ENCODE measurements around the gene ASTN1. TPM values are rescaled to one million over a fixed set of nuclear protein-coding genes. Genes with fewer than 3 reads are reported as not detected.

ASTN1 gene
- total RNA-seq, 1 experiment from 2014 or later = not detected

DNA sequence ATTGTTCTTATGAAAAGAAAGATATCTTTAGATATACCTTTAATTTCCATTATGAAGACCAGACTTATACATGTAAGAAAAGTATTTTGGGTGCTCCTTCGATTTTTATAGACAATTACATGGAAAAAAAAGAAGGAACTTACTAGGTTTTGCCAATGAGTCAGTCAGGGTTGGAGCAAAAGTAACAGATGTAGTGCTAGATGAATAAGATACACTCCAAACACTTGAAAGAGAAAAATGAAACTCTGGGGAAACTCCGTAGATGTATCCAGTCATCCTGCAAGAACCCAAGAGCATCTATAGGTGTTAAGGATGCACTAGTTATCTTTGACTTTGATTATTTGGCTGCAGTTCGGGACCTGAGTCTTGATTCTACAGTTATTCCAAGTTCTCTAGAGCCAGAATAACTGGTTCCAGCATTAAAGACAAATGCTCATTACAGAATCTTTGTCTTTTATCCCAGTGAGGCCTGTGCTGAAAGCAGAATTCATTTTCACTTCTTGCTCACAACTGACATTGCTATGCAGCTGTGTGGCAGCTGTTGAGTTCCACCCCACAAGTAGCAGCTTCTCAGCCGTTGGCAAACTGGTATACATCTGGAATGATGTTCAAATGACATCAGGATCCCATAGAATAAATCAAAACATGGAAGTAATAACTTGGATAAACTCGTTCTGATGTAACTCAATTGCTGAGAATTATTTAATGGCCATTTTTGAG, 326.1 kb downstream of the ASTN1 start:
- no peaks in the 10 kb centered on the region for H3K36me3 ChIP-seq (ENCODE audit: low read depth, low read length)
- no peaks in the 10 kb centered on the region for H3K79me2 ChIP-seq (ENCODE audit: low read length)
- no peak overlapping the region for H2AFZ ChIP-seq (ENCODE audit: low read length)
- POLR2A ChIA-PET (ENCODE audit: unreplicated experiment) = no interaction called here
- no peak overlapping the region for H3K4me2 ChIP-seq (ENCODE audit: low read length)
- H3K27me3 ChIP-seq (ENCODE audit: low read length) = peaks cover 32% of the 10 kb centered on the region; the same call in 1 of the 2 replicates
- no peak for ATAC-seq
- H3K27ac ChIP-seq (ENCODE audit: low read length) = no peak overlapping the region
- DNase-seq = no peak
- H3K4me1 ChIP-seq (ENCODE audit: insufficient read depth, low read length) = no peaks in the 10 kb centered on the region
- no TSS peak for BruUV-seq (replicated peaks)
- no peak for TF ChIP-seq EZH2 (IDR thresholded peaks at IDR 0.05; ENCODE audit: low read length, unreplicated experiment)
- TF ChIP-seq EZH2phosphoT487 (IDR thresholded peaks at IDR 0.05; ENCODE audit: borderline replicate concordance, low read length) = no peak
- TF ChIP-seq CTCF (conservative IDR thresholded peaks at IDR 0.05; ENCODE audit: low read depth, low read length) = no peak
- no peaks in the 10 kb centered on the region for H3K9me3 ChIP-seq (ENCODE audit: low read length)
- intact Hi-C loops (cut with micrococcal nuclease) = no loop called here
- no peaks in the 10 kb centered on the region for H3K9me2 ChIP-seq (replicated peaks; ENCODE audit: low read length)
- no peak overlapping the region for H3K4me3 ChIP-seq (ENCODE audit: low read length)
- CTCF ChIA-PET = no interaction called here
- H3K9ac ChIP-seq (ENCODE audit: low read length) = no peak overlapping the region
- H4K20me1 ChIP-seq (ENCODE audit: low read length) = no peaks in the 10 kb centered on the region
- no peaks in the 10 kb centered on the region for H3F3A ChIP-seq (ENCODE audit: low read length, unreplicated experiment)

- no peaks in the 10 kb centered on the region for H3K36me3 ChIP-seq (ENCODE audit: low read depth, low read length)
- H3K79me2 ChIP-seq (ENCODE audit: low read length) = no peaks in the 10 kb centered on the region
- no peaks in the 10 kb centered on the region for H4K20me1 ChIP-seq (ENCODE audit: low read length)
- H3K9me3 ChIP-seq (ENCODE audit: low read length) = no peaks in the 10 kb centered on the region
- no peak for TF ChIP-seq EZH2 (IDR thresholded peaks at IDR 0.05; ENCODE audit: low read length, unreplicated experiment)
- TF ChIP-seq EZH2phosphoT487 (IDR thresholded peaks at IDR 0.05; ENCODE audit: borderline replicate concordance, low read length) = no peak
- TF ChIP-seq CTCF (conservative IDR thresholded peaks at IDR 0.05; ENCODE audit: low read depth, low read length) = no peak
- no peak overlapping the region for H3K27ac ChIP-seq (ENCODE audit: low read length)
- H3K4me3 ChIP-seq (ENCODE audit: low read length) = no peak overlapping the region
- H3K27me3 ChIP-seq (ENCODE audit: low read length) = peaks cover 32% of the 10 kb centered on the region; the same call in 1 of the 2 replicates
- no peak overlapping the region for H3K9ac ChIP-seq (ENCODE audit: low read length)
- no TSS peak for BruUV-seq (replicated peaks)
- ChIA-PET POLR2A (ENCODE audit: unreplicated experiment) (no interaction called here), CTCF (no interaction called here)
- ATAC-seq (no peak), DNase-seq (no peak)
- H3K4me2 ChIP-seq (ENCODE audit: low read length) = no peak overlapping the region
- no peaks in the 10 kb centered on the region for H3K9me2 ChIP-seq (replicated peaks; ENCODE audit: low read length)
- intact Hi-C loops (cut with micrococcal nuclease) = no loop called here
- H2AFZ ChIP-seq (ENCODE audit: low read length) = no peak overlapping the region
- H3F3A ChIP-seq (ENCODE audit: low read length, unreplicated experiment) = no peaks in the 10 kb centered on the region
- H3K4me1 ChIP-seq (ENCODE audit: insufficient read depth, low read length) = no peaks in the 10 kb centered on the region
These were observed 326.8 kb downstream of the ASTN1 start for GRCh38 chr1:176837708-176838107.

DNA sequence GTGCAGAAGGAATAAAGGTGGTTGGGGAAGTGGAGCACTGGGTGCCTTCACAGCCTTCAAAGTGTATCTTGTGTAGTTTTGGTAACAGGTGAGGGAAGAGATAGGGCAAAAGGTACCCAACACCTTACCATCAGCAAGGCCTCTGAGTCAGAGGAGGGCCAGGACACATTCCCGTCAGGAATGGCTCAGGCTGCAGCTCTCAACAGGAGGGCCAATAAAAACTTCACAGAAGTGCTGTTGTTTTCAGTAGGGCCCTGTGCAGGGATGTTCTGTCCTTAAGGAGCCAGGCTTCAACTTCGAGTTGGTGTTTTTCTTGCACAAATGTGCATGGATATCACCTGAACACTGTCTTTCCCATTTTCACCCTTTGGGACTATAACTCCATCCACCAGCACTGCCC, 333.4 kb downstream of the ASTN1 start:
- Histone ChIP-seq H3K4me1 (ENCODE audit: insufficient read depth, low read length) (no peaks in the 10 kb centered on the region), H3K27me3 (ENCODE audit: low read length) (peaks cover under 1% of the 10 kb centered on the region; the same call in 1 of the 2 replicates), H4K20me1 (ENCODE audit: low read length) (no peaks in the 10 kb centered on the region), H3F3A (ENCODE audit: low read length, unreplicated experiment) (no peaks in the 10 kb centered on the region), H3K4me3 (ENCODE audit: low read length) (no peak overlapping the region), H3K9me3 (ENCODE audit: low read length) (no peaks in the 10 kb centered on the region), H3K27ac (ENCODE audit: low read length) (no peak overlapping the region), H3K79me2 (ENCODE audit: low read length) (no peaks in the 10 kb centered on the region), H3K4me2 (ENCODE audit: low read length) (no peak overlapping the region), H3K36me3 (ENCODE audit: low read depth, low read length) (no peaks in the 10 kb centered on the region), H3K9ac (ENCODE audit: low read length) (no peak overlapping the region), H3K9me2 (replicated peaks; ENCODE audit: low read length) (no peaks in the 10 kb centered on the region), H2AFZ (ENCODE audit: low read length) (no peak overlapping the region)
- ATAC-seq = no peak
- no peak for TF ChIP-seq EZH2phosphoT487 (IDR thresholded peaks at IDR 0.05; ENCODE audit: borderline replicate concordance, low read length)
- TF ChIP-seq CTCF (conservative IDR thresholded peaks at IDR 0.05; ENCODE audit: low read depth, low read length) = no peak
- no peak for TF ChIP-seq EZH2 (IDR thresholded peaks at IDR 0.05; ENCODE audit: low read length, unreplicated experiment)
- POLR2A ChIA-PET (ENCODE audit: unreplicated experiment) = no interaction called here
- no TSS peak for BruUV-seq (replicated peaks)
- DNase-seq = no peak
- intact Hi-C loops (cut with micrococcal nuclease) = no loop called here
- CTCF ChIA-PET = no interaction called here
